HCT116 (cell line): ENCODE results near the gene WNT2. TPM values are rescaled to one million over a fixed set of nuclear protein-coding genes. Genes with fewer than 3 reads are reported as not detected.
A peak's percentile ranks its signal among the peaks of the same experiment; 100 is the strongest.

Source experiments
- ATAC-seq: fragments of 200-7000 bp; cut with Tn5 transposase; 2 replicates; pipeline ENCODE4 v1.9.1; 2020; ENCODE audit warnings: mild to moderate bottlenecking, moderate library complexity
- BruUV-seq: library from RNA; stranded (reverse); fragments of 400-500 nt; replicated peaks from 2 replicates; lab custom pipeline; 2021; lab: Mats Ljungman, UMichigan
- CTCF ChIA-PET: fragments of 300-600 bp; sonication (Branson Sonifier 250); formaldehyde crosslinking; loops from one replicate; lab custom pipeline; 2021; ENCODE audit warnings: antibody characterized with exemption; lab: Charles Lee
- POLR2A ChIA-PET: fragments of 300-600, 350-600 bp; sonication (Branson Sonifier 250); formaldehyde crosslinking; loops from one replicate; lab custom pipeline; 2021; ENCODE audit warnings: antibody characterized with exemption; lab: Charles Lee
- RAD21 ChIA-PET, 2 experiments: fragments of 300-600 bp; sonication (Branson Sonifier 250); formaldehyde crosslinking; loops; one replicate each; lab custom pipeline; 2023; ENCODE audit warnings: low total read pairs in 2 of 2; ENCODE audit not compliant: uncharacterized antibody in 2 of 2, unreplicated experiment in 2 of 2, low non-redundant PET in 1 of 2; lab: Charles Lee
- DNase-seq: peaks from one replicate; pipeline ENCODE4 v3.0.0-alpha.2; 2010; ENCODE audit warnings: low read depth, low spot score
- H2AFZ ChIP-seq: fragments of 200-600 bp; shearing (Covaris generic), sonication (generic); 2 replicates; pipeline ENCODE4 v1.6.1; 2017; ENCODE audit warnings: low read depth, mixed run types, mixed read lengths, antibody characterized with exemption, low read length; ENCODE audit not compliant: poor library complexity, severe bottlenecking
- H3K27ac ChIP-seq: 2 replicates; pipeline ENCODE4 v1.5.1; 2012; ENCODE audit warnings: low read depth, low read length
- H3K27me3 ChIP-seq: fragments of 200-600 bp; sonication (generic); 2 replicates; pipeline ENCODE4 v1.6.1; 2016; ENCODE audit warnings: mixed run types, low read length, mixed read lengths; ENCODE audit not compliant: insufficient read depth
- H3K36me3 ChIP-seq, 2 experiments: fragments of 200-500 bp in 1 of 2; fragments of 200-600 bp in 1 of 2; sonication (Bioruptor generic) in 1 of 2; sonication (generic) in 1 of 2; 2 replicates each; pipeline versions ENCODE4 v1.5.1 to v1.6.1; 2014 to 2016; ENCODE audit warnings: low read length in 2 of 2, inconsistent platforms in 1 of 2, mixed read lengths in 1 of 2, mixed run types in 1 of 2; ENCODE audit not compliant: insufficient read depth in 2 of 2, control insufficient read depth in 1 of 2
- H3K4me1 ChIP-seq, 2 experiments: fragments of 200-600 bp in 1 of 2; sonication (generic) in 1 of 2; 2 replicates each; pipeline versions ENCODE4 v1.5.1 to v1.6.1; 2012 to 2017; ENCODE audit warnings: low read length in 2 of 2, inconsistent platforms in 1 of 2, mild to moderate bottlenecking in 1 of 2, mixed read lengths in 1 of 2, mixed run types in 1 of 2, moderate library complexity in 1 of 2; ENCODE audit not compliant: insufficient read depth in 2 of 2, control insufficient read depth in 1 of 2
- H3K4me2 ChIP-seq: fragments of 200-600 bp; sonication (generic); 2 replicates; pipeline ENCODE4 v1.6.1; 2017; ENCODE audit warnings: mixed run types, low read length, mixed read lengths
- H3K4me3 ChIP-seq, 2 experiments: fragments of 200-600 bp in 1 of 2; sonication (generic) in 1 of 2; replicated peaks in 1 of 2; 2 replicates each; pipeline ENCODE4 v1.5.1; 2011 to 2016; ENCODE audit warnings: low read length in 2 of 2, control low read depth in 1 of 2, low read depth in 1 of 2, mild to moderate bottlenecking in 1 of 2, mixed read lengths in 1 of 2, mixed run types in 1 of 2
- H3K79me2 ChIP-seq: fragments of 200-600 bp; sonication (generic); 2 replicates; pipeline ENCODE4 v1.6.1; 2017; ENCODE audit warnings: mild to moderate bottlenecking, mixed run types, low read length, moderate library complexity, mixed read lengths; ENCODE audit not compliant: insufficient read depth
- H3K9ac ChIP-seq: fragments of 200-600 bp; sonication (generic); 2 replicates; pipeline ENCODE4 v1.6.1; 2016; ENCODE audit warnings: low read length, mixed read lengths
- H3K9me2 ChIP-seq: fragments of 200-600 bp; sonication (generic), shearing (Covaris generic); 2 replicates; pipeline ENCODE4 v1.6.1; 2017; ENCODE audit warnings: mixed run types, mild to moderate bottlenecking, moderate library complexity; ENCODE audit not compliant: insufficient read depth
- H3K9me3 ChIP-seq, 2 experiments: fragments of 200-500 bp in 1 of 2; fragments of 200-600 bp in 1 of 2; sonication (Bioruptor generic) in 1 of 2; sonication (generic) in 1 of 2; 2 replicates each; pipeline ENCODE4 v1.6.1; 2014 to 2017; ENCODE audit warnings: low read length in 2 of 2, mixed read lengths in 2 of 2, inconsistent platforms in 1 of 2, low read depth in 1 of 2, mild to moderate bottlenecking in 1 of 2, mixed run types in 1 of 2, moderate library complexity in 1 of 2; ENCODE audit not compliant: control insufficient read depth in 1 of 2, insufficient read depth in 1 of 2
- H4K20me1 ChIP-seq: fragments of 200-600 bp; sonication (generic), shearing (Covaris generic); 2 replicates; pipeline ENCODE4 v1.6.1; 2017; ENCODE audit warnings: mixed run types, mild to moderate bottlenecking, moderate library complexity; ENCODE audit not compliant: insufficient read depth
- CBX3 ChIP-seq: IDR thresholded peaks from 2 replicates; pipeline ENCODE4 v1.6.1; 2012; ENCODE audit warnings: low read depth
- ELF1 ChIP-seq: IDR thresholded peaks from 2 replicates; pipeline ENCODE4 v1.6.1; 2012; ENCODE audit warnings: low read depth, borderline replicate concordance
- EZH2 ChIP-seq: fragments of 200-600 bp; sonication (generic); IDR thresholded peaks from 2 replicates; pipeline ENCODE4 v1.6.1; 2017; ENCODE audit warnings: antibody characterized with exemption, mixed run types
- EZH2phosphoT487 ChIP-seq: fragments of 200-600 bp; IDR thresholded peaks from 2 replicates; pipeline ENCODE4 v1.6.1; 2018; ENCODE audit warnings: antibody characterized with exemption, borderline replicate concordance
- FOSL1 ChIP-seq: IDR thresholded peaks from 2 replicates; pipeline ENCODE4 v1.6.1; 2012; ENCODE audit warnings: low read depth
- POLR2A ChIP-seq: IDR thresholded peaks from 2 replicates; pipeline ENCODE4 v1.7.0; 2011; ENCODE audit warnings: borderline replicate concordance; ENCODE audit not compliant: insufficient read depth, insufficient read length; ENCODE audit errors: extremely low read depth
- POLR2AphosphoS5 ChIP-seq: IDR thresholded peaks from 2 replicates; pipeline ENCODE4 v1.6.1; 2011; ENCODE audit warnings: mild to moderate bottlenecking, low read depth, low read length, moderate library complexity
- RAD21 ChIP-seq: IDR thresholded peaks from 2 replicates; pipeline ENCODE4 v1.6.1; 2012; ENCODE audit warnings: low read depth, mild to moderate bottlenecking
- SIN3A ChIP-seq: IDR thresholded peaks from 2 replicates; pipeline ENCODE4 v1.6.1; 2012; ENCODE audit warnings: low read depth
- SRF ChIP-seq: IDR thresholded peaks from 2 replicates; pipeline ENCODE4 v1.6.1; 2012; ENCODE audit warnings: low read depth
- TCF7L2 ChIP-seq: IDR thresholded peaks from 2 replicates; pipeline ENCODE4 v1.7.0; 2011; ENCODE audit warnings: borderline replicate concordance, inconsistent platforms; ENCODE audit not compliant: insufficient read depth, insufficient read length; ENCODE audit errors: extremely low read depth
- ZBTB33 ChIP-seq: IDR thresholded peaks from 2 replicates; pipeline ENCODE4 v1.6.1; 2011; ENCODE audit warnings: mild to moderate bottlenecking, low read length, moderate library complexity; ENCODE audit not compliant: insufficient replicate concordance; ENCODE audit errors: extremely low read depth
- ZFX ChIP-seq: fragments of 450-650 bp; IDR thresholded peaks from 2 replicates; pipeline ENCODE4 v1.6.1; 2017
- intact Hi-C: fragments of 100-400 bp; cut with micrococcal nuclease; formaldehyde crosslinking; loops from 2 replicates; pipeline ENCODE4 v1.10.0; 2022
- total RNA-seq: library from RNA; stranded (reverse); gene quantifications from one replicate; pipeline ENCODE4 v1.2.1, GENCODE V29; 2021; ENCODE audit not compliant: unreplicated experiment
- TF ChIP-seq, protein P1 (sequence below): IDR thresholded peaks from 2 replicates; pipeline ENCODE4 v1.6.1; 2012

WNT2 gene
- total RNA-seq, 1 experiment from 2014 or later = 0.12 TPM

DNA sequence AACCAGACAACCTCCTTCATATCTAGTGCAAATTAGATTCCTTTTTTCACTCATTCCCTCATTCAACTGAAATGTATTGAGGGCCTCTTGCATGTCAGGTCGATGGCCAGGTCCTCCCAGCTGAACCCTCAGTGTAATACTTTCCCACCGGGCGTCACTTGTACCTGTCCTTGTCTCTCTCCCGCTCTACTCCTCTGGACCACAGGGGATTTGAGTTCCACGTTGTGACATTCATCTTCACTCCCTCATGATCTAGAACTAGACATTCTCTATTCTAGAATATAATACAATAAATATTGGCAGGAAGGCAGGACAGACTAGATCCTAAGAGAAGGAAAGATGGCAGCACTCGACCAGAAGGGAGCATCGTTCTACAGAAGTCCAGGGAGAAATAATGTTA lies 83.9 kb downstream of the WNT2 start:
- ChIA-PET RAD21 (no interaction called here), CTCF (no interaction called here), POLR2A (no interaction called here)
- H2AFZ ChIP-seq = no peak overlapping the region
- DNase-seq (no peak), ATAC-seq (no peak)
- no TSS peak for BruUV-seq
- no peak for TF ChIP-seq ZBTB33
- TF ChIP-seq RAD21 = 0 out of 2 replicates have a peak, but pooled peaks have one; percentile 9
- TF ChIP-seq EZH2 = no peak
- TF ChIP-seq SIN3A = no peak
- no peak for TF ChIP-seq FOSL1
- no peak for TF ChIP-seq CBX3
- no peak for TF ChIP-seq EZH2phosphoT487
- no peak for TF ChIP-seq POLR2A
- TF ChIP-seq ELF1 = no peak
- H3K9me3 ChIP-seq = no peaks in the 10 kb centered on the region; a peak in 1 of 4 replicates
- H3K4me2 ChIP-seq = no peak overlapping the region
- no peak overlapping the region for H3K4me3 ChIP-seq
- no peaks in the 10 kb centered on the region for H3K4me1 ChIP-seq
- H3K9ac ChIP-seq = no peak overlapping the region
- no peaks in the 10 kb centered on the region for H3K27me3 ChIP-seq
- intact Hi-C loops = no loop called here
- H4K20me1 ChIP-seq = no peaks in the 10 kb centered on the region
- no peak overlapping the region for H3K27ac ChIP-seq
- H3K9me2 ChIP-seq = no peaks in the 10 kb centered on the region
- H3K79me2 ChIP-seq = no peaks in the 10 kb centered on the region
- H3K36me3 ChIP-seq = no peaks in the 10 kb centered on the region

GRCh38 chr7:117238472-117238871 lies 84.4 kb downstream of the WNT2 start:
- no peaks in the 10 kb centered on the region for H3K36me3 ChIP-seq
- no peak overlapping the region for H3K4me3 ChIP-seq
- ChIA-PET CTCF (no interaction called here), RAD21 (no interaction called here)
- ATAC-seq = no peak
- no peak overlapping the region for H2AFZ ChIP-seq
- no peaks in the 10 kb centered on the region; a peak in 1 of 4 replicates for H3K9me3 ChIP-seq
- DNase-seq = no peak
- H3K27me3 ChIP-seq = no peaks in the 10 kb centered on the region
- no peak overlapping the region for H3K9ac ChIP-seq
- no peaks in the 10 kb centered on the region for H4K20me1 ChIP-seq
- no peaks in the 10 kb centered on the region for H3K4me1 ChIP-seq
- no peak overlapping the region for H3K4me2 ChIP-seq
- no peaks in the 10 kb centered on the region for H3K79me2 ChIP-seq
- no peak for TF ChIP-seq ZFX
- no peak for TF ChIP-seq SRF
- no peak for TF ChIP-seq TCF7L2
- TF ChIP-seq, protein P1, sequence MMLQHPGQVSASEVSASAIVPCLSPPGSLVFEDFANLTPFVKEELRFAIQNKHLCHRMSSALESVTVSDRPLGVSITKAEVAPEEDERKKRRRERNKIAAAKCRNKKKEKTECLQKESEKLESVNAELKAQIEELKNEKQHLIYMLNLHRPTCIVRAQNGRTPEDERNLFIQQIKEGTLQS = no peak
- TF ChIP-seq SIN3A = no peak
- TF ChIP-seq POLR2AphosphoS5 = no peak
- TF ChIP-seq ZBTB33 = no peak
- no peak for TF ChIP-seq POLR2A
- TF ChIP-seq EZH2phosphoT487 = no peak
- TF ChIP-seq, all 23 proteins: peak for 0
- intact Hi-C loops = no loop called here
- H3K27ac ChIP-seq = no peak overlapping the region
- H3K9me2 ChIP-seq = no peaks in the 10 kb centered on the region
- POLR2A ChIA-PET = no interaction called here
- no TSS peak for BruUV-seq
